NCI-H446 treated with DMSO at 0.1 percent for 48 hours (cell line): ENCODE data around the gene OTOR.

Experiments
- DNase-seq: peaks from one replicate; lab custom pipeline; 2025; lab: John Stamatoyannopoulos, UW

The OTOR gene

DNA sequence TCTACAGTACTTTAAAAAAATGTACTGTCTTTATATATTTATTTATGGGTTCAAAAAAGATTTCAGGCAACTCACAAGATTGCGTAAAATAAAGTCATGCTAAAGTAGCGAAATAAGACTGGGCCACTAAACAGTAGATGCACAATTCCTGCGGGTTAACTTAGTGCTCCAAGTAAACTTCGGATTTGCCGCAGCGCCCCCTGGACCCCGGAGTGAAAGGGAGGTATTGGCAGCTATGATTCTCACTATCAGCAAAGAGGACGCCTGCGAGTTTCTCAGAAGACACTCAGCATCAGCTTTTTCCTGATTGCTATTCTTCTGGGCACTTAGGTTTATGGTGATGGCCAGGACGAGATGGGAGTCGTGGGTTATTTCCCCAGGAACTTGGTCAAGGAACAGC is 1.4 kb downstream of the OTOR start:
- no peak for DNase-seq

DNA sequence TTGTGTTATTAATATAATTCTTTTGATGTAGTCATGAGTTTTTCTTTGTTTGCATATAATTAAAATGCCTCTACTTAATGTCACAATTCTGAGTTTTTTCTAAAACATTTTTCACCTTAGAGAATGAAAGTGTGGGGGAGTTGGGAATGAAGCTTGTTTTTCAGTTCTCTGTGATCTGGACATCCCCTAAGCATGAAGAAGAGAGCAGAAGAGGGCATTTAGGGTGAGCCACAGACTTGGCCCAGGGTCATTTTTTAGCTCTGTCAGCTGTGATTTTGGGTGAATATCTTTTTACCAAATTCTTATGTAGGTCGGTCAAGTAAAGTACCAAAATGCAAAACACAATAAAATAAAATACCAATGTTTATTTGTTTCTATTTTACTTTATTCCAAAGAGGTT is 3.9 kb downstream of the OTOR start:
- DNase-seq = no peak

DNA sequence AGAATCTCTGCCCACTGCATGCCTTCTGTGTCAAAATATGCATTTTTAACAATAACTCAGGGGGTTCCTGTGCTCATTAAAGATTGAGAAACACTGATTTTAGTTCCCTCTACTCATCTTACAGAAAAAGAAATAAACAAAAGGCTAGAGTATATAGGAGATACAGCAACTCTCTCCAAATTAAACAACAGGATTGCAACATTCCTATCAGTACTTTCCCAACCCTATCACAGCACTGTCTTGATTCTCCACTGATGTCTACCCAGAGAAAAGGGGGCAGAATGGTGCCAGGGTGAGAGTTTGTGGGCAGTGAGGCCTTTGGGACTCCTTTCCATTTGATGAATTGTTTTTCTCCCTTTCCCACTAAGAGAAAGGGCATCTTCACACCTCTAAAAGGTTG is 4.7 kb downstream of the OTOR start:
- DNase-seq = no peak

DNA sequence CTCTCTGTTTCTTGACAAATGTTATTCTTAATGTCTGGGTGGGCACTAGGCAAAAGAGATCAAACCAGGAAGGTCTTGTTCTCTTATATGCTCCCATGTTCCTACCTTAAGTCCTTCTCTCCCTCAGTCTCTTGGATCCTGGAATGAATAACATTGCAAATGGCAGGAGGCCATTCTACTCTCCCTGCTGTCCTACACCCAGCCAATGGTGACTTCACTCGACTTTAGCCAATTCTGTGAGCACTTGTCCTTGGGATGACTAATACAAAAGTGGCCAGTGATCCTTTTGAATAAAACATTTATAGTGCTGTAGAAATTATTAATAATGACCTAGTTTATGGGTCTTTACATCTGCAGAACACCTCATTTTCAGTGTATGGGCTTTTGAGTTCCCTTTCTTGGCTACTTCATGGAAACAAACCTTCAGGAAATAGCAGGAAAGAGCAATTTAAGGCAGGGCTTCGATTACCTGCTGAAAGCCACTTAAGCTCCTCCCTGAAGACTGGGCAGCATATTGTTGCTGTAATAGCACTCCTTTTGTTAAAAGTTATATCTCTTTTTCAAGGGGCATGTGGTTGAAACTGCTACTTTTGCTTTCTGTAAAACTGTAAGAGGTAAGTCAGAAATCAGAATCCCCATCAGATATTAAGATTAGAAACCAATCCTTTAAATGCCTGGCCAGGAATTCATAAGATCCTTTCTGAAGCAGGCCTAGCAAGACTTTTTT is 10.5 kb downstream of the OTOR start:
- DNase-seq = no peak

DNA sequence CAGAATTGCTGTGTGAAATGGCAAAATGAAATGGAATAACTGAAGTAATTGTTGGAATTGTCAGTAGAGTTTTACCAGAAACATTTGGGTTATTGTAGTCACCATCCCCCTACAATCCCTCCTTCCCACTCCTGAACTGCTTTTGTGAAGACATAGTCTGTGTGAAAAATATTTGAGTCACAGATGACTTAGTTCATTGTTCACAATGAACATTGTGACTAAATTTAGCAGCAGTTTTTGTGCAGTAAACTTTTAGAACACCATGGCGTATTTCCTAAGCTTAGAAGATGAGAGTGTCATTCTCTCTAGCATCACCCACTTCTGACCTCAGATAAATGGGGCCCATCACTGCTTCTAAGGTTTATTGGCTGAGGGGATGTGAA is 11.0 kb downstream of the OTOR start:
- no peak for DNase-seq

DNA sequence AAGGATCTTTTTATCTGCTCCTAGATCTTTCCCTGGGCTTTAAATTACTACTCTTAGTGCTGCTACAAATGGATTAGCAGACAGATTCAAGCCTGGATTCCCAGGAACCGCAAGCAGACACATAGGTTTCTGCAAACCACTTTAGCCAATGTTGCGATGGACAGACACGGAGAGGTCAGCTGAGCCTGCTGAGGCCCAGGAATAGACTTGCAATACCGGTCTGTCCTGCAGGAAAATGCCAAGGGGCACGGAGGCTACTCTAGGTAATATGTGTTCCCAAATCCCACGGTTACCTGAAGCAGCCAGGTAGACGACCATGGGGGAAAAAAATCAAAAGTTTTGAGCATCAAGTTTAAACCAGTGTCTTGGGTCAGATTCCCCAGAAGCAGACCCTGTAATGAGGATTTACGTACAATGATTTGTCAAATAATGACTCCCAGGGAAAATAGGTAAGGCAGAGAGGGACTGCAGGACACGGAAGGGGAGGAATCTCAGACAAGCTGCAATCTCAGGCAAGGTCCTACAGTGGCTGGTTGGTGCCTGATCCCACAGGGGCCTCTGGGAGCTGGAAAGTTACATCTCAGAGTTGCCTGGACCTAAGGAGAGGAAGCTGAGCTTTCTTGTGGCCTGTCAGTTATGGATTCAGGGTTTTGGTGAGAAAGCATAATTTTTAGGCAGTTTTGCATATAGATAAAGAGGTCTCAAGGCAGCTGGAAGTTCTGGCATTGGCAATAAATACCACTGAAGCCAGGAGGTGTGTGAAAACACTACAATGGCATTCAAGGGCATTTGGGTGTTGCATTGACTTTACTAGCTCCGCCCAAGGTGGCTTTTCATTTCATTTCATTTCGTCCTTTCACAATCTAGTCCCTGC is 12.5 kb downstream of the OTOR start:
- no peak for DNase-seq

DNA sequence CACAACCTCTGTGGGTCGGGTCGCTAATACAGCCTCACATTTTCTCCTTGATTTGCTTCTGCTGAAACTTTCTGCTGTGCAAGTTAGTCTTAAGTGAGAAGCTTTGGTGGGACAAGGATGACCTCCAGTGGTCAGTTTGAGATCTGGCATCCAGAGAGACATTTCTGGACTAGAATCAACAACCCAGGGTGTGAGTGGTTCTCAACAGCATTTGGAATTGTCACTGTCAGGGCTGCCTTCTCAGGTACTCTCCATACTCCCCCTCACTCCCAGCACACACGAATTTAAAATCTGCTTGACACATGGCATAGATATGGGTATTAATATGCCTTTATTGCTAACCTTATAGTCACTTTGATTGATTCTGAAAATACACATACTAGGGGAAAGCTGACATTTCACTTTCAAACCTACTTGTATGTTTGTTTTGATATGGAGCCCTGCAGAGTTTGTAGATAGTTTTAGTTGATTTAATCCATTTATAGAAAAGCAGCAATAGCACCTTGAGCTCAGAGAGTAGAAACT is 13.2 kb downstream of the OTOR start:
- DNase-seq = peak; percentile 76

DNA sequence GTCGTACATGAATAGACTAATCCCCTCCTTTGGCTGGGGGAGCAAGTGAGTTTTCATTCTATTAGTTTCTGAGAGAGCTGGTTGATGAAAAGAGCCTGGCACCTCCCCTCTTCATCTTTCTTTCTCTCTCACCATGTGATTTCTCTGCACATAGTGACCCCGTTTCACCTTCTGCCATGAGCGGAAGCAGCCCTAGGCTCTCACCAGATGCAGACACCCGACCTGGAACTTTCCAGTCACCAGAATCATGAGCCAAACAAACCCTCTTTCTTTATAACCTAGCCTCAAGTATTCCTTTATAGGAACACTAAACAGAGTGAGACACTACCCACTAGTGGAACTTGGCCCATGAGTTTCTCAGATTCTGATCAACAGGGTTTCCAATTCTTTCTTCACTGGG is 16.4 kb downstream of the OTOR start:
- no peak for DNase-seq

DNA sequence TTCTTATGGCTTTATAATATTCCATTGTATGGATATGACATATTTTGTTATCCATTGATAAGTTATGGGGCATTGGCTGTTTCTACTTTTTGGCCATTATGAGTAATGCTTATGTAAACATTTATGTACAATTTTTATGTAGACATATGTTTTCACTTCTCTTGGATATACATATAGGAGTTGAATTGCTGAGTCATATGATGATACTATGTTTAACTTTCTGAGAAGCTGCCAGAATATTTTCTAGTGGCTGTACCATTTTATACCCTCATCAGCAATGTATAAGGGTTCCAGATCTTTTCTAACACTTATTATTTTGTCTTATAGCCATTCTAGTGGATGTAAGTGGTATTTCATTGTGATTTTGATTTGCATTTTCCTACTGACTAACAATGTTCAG is 23.1 kb downstream of the OTOR start:
- DNase-seq = no peak

DNA sequence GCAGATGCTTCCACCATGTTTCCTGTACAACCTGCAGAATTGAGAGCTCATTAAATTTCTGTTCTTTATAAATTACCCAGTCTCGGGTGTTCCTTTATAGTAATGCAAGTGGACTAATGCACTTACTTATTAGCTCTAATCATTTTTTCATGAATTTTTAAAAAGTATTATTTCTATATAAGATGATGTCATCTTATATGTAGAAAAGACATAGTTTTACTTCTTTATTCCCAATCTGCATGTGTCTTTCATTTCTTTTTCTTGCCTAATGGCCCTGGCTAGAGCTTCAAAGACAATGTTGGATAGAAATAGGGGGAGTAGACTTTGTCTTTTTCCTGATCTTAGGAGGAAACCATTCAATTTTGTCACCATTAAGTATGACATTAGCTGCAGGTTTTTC is 27.8 kb downstream of the OTOR start:
- no peak for DNase-seq

DNA sequence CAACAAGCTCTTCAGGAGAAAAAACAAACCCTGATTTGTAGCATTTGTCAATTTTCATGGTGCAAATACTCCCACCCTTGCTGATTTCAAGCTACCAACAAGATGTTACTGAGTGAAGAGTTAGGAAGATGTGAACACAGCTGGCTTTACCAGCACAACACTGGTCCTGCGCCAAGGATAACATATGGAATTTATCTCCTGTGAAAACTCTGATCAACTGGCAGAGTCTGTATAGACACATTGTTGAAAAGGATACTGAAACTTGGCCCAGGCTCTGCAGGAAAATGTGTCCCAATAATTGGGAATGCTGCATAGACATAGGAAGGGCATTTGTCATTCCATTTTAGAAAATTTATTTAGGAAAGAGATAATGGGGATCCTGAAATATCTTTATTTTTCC is 29.0 kb downstream of the OTOR start:
- DNase-seq = peak; percentile 18

DNA sequence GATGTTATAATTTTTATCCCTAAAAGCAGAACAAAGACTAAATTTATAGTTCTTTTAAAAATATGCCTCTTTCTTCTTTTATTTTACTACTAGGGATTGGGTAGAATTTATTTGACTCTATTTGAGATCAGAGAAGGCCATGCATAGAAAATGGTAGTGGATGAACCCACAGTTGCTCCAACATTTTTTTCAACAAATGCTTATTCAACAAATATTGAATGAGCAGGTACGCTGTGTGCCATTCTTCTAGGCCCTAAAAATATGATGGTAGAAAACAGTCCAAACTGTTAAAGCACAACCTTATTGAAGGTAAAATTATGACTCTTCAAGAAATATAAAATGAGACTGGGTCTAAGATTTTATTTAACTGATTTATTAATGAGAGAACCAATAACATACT is 30.0 kb downstream of the OTOR start:
- no peak for DNase-seq

DNA sequence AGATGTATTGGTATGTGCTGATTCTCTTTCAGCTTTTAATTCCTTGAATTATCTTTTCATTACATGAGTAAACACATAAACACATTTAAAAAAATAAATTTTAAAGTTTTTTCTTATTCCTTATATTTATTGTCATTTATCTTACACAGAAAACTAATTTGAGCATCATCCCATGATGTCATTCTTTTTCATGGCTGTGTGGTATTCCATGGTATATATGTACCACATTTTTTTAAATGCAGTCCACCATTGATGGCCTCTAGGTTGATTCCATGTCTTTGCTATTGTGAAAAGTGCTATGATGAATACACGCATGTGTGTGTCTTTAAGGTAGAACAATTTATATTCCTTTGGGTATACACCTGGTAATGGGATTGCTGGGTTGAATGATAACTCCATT is 33.3 kb downstream of the OTOR start:
- DNase-seq = no peak

DNA sequence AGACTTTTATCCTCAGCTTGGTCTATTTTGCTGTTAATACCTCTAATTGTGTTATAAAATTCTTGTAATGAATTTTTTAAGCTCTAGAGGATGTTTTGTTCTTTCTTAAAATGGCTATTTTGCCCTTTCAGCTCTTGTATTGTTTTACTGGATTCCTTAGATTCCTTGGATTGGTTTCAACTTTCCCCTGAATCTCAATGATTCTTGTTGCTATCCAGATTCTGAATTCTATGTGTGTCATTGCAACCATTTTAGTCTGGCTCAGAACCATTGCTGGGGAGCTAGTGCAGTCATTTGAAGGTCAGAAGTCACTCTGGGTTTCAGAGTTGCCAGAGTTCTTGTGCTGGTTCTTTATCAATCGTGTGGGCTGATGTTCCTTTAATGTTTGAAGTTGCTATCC is 37.1 kb downstream of the OTOR start:
- no peak for DNase-seq
